ENCODE data around the gene PITPNC1. TPM values are rescaled to one million over a fixed set of nuclear protein-coding genes. Genes with fewer than 3 reads are reported as not detected.

The PITPNC1 gene
- total RNA-seq, 1 donor, result 25.7 TPM

DNA sequence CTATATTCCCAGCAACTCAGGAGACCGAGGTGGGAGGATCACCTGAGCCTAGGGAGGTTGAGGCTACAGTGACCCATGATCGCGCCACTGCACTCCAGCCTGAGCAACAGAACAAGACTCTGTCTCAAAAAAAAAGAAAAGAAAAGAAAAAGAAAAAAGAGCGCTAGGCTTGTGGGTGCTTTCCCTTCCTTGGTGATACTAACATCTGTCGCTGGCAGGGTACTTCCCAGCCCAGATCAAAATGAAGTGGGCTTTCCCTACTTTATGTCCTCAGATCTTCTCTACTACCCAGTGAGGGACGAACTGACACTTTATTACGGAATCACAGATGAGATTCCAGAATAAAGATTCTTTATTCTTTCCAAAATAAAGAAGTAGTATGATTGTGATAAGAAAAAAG, 236.9 kb downstream of the PITPNC1 start:
- TF ChIP-seq, protein P1, sequence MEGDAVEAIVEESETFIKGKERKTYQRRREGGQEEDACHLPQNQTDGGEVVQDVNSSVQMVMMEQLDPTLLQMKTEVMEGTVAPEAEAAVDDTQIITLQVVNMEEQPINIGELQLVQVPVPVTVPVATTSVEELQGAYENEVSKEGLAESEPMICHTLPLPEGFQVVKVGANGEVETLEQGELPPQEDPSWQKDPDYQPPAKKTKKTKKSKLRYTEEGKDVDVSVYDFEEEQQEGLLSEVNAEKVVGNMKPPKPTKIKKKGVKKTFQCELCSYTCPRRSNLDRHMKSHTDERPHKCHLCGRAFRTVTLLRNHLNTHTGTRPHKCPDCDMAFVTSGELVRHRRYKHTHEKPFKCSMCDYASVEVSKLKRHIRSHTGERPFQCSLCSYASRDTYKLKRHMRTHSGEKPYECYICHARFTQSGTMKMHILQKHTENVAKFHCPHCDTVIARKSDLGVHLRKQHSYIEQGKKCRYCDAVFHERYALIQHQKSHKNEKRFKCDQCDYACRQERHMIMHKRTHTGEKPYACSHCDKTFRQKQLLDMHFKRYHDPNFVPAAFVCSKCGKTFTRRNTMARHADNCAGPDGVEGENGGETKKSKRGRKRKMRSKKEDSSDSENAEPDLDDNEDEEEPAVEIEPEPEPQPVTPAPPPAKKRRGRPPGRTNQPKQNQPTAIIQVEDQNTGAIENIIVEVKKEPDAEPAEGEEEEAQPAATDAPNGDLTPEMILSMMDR (IDR thresholded peaks at IDR 0.05; ENCODE audit: insufficient read depth, low read length), result no peak
- no peak overlapping the region for H3K4me3 ChIP-seq (ENCODE audit: low read depth, low read length)
- DNase-seq (ENCODE audit: low read depth), result no peak

DNA sequence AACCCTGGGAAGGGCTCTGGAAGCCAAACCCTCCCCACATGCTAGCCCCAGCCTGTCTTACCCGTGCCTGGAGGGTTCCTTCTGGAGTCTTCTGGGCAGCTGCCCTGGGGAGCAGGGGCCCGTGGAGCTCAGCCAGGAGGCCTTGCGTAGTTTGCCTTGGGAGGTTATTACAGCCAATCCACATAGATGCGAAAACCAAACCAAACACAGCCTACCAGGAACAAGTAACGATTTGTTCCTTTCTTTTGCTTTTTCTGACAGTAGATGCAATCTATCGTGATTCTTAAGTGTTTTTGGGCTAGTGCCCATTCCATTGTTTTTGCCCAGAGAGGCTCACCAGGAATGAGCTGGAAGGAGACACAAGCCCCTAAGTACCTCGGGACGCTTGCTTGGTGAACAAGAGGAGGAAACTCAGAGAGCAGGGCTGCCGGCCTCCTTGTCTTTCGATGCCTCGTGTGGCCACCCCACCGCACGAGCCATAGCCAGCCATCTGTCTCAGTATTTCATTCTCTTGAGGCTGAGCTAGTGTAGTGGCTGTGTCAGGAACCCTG, 238.0 kb downstream of the PITPNC1 start:
- peak; percentile 56 for DNase-seq (ENCODE audit: low read depth)
- TF ChIP-seq, protein P1 (IDR thresholded peaks at IDR 0.05; ENCODE audit: insufficient read depth, low read length), result no peak
- H3K4me3 ChIP-seq (ENCODE audit: low read depth, low read length), result no peak overlapping the region

- no peak overlapping the region for H3K4me3 ChIP-seq (ENCODE audit: low read depth, low read length)
- TF ChIP-seq, protein P1 (IDR thresholded peaks at IDR 0.05; ENCODE audit: insufficient read depth, low read length), result no peak
- DNase-seq (ENCODE audit: low read depth), result no peak
Measured at GRCh38 chr17:67615736-67616135, 238.7 kb downstream of the PITPNC1 start.

GRCh38 chr17:67617304-67617899, 240.3 kb downstream of the PITPNC1 start:
- no peak overlapping the region for H3K4me3 ChIP-seq (ENCODE audit: low read depth, low read length)
- TF ChIP-seq, protein P1 (IDR thresholded peaks at IDR 0.05; ENCODE audit: insufficient read depth, low read length), result no peak
- DNase-seq (ENCODE audit: low read depth), result no peak

DNA sequence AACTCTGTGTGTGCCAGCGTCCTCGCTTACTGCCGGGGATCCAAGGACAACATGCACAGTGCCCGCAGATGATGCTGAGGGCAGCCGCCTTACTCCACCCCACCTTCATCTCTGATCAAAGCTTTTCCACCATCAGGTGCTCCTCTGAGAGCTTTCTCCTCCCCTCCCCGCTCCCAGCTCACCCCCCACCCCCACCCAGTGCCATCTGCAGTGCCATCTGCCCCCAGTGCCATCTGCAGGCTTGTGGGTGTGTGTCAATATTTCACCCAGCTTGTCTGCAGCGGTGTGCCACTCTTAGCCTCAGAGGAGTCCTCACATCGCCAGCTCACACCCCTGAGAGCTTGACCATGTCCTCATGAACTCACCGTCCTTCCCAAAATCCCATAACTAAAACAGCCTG, 242.5 kb downstream of the PITPNC1 start:
- TF ChIP-seq, protein P1 (IDR thresholded peaks at IDR 0.05; ENCODE audit: insufficient read depth, low read length), result no peak
- no peak for DNase-seq (ENCODE audit: low read depth)
- H3K4me3 ChIP-seq (ENCODE audit: low read depth, low read length), result no peak overlapping the region

DNA sequence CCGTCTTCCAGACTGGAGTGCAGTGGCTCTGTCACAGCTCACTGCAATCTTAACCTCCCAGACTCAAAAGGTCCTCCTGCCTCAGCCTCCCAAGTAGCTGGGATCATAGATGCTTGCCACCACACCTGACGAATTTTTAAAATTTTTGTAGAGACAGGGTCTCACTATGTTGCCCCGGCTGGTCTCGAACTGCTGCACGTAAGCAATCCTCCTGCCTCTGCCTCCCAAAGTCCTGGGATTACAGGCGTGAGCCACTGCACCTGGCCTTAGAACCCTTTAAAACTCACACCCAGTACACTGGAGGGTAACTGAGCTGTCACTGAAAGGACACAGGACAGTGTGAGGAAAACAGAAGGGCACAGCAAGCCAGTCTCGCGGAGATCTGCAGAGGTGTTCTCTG, 243.0 kb downstream of the PITPNC1 start:
- no peak overlapping the region for H3K4me3 ChIP-seq (ENCODE audit: low read depth, low read length)
- no peak for DNase-seq (ENCODE audit: low read depth)
- TF ChIP-seq, protein P1 (IDR thresholded peaks at IDR 0.05; ENCODE audit: insufficient read depth, low read length), result no peak

DNA sequence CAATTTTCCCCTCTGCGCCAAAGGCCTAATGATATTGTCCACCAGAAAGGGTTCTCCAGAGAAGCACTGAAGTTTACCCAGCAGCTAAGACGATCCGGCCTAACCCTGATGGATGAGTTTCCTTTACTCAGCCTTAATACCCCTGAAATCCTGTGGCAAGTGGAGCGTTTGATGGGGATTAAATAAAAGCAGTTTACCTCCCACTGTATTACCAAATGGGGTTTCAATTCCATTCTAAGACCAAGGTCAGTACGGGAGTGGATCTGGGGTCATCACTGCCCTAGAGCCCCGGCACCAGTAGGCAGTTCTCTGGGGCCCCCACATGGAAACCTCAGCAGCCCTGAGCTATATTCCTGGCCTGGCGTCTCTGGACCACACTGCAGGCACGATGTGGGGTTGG, 243.6 kb downstream of the PITPNC1 start:
- H3K4me3 ChIP-seq (ENCODE audit: low read depth, low read length), result no peak overlapping the region
- DNase-seq (ENCODE audit: low read depth), result no peak
- TF ChIP-seq, protein P1 (IDR thresholded peaks at IDR 0.05; ENCODE audit: insufficient read depth, low read length), result no peak

Measured in fibroblast of the aortic adventitia (primary cell).